Measurements from ENCODE around the gene ZFC3H1. TPM values are rescaled to one million over a fixed set of nuclear protein-coding genes. Genes with fewer than 3 reads are reported as not detected.

Gene ZFC3H1
- total RNA-seq, 1 experiment from 2014 or later: 37.1 TPM

DNA sequence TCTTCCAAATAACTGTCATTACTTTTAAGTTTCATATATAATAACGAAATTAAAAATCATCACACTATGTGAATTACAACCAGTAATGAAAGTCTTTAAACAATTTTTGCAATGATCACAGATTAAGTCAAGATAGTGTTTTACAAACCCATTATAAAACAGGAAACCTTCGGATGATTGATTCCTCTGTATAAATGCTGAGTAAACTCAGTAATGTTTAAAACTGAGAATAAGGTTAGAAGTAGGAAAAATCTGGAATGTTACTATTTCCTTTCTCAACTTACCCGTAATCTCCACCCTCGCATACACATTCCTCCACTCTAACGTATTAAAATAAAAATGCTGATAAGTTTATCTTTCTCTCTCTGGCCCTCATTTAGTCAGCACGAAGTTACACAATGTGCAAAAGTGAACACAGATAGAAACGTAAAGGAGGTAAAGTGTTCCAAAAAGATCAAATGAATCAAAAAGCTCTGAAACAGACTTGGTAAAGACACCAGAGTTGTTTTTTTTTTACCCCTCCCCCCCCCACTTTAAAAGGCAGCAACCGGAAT lies 1.6 kb downstream of the ZFC3H1 start:
- Histone ChIP-seq H3K27ac (ENCODE audit: low read depth, low read length) (no peak overlapping the region), H3K79me2 (ENCODE audit: insufficient read depth, low read length) (peaks cover 87% of the 10 kb centered on the region), H2AFZ (ENCODE audit: low read depth, low read length, poor library complexity, severe bottlenecking) (no peak overlapping the region), H3K9ac (ENCODE audit: low read length) (peak overlapping the region; percentile 87), H3K27me3 (ENCODE audit: insufficient read depth, low read length) (no peaks in the 10 kb centered on the region), H4K20me1 (ENCODE audit: insufficient read depth) (peaks cover 11% of the 10 kb centered on the region; the same call in 1 of the 2 replicates), H3K9me2 (ENCODE audit: insufficient read depth) (no peaks in the 10 kb centered on the region), H3K9me3 (ENCODE audit: control insufficient read depth in 1 of 2, insufficient read depth in 1 of 2, low read depth in 1 of 2, low read length in 2 of 2) (no peaks in the 10 kb centered on the region), H3K36me3 (ENCODE audit: control insufficient read depth in 1 of 2, insufficient read depth in 2 of 2, low read length in 2 of 2) (peaks cover 15 to 19% of the 10 kb centered on the region in 2 experiments), H3K4me2 (ENCODE audit: low read length) (peak overlapping the region; percentile 75), H3K4me3 (replicated peaks in 1 of 2; ENCODE audit: low read depth in 1 of 2, low read length in 2 of 2) (peak overlapping the region; percentile 81 to 97), H3K4me1 (ENCODE audit: control insufficient read depth in 1 of 2, insufficient read depth in 2 of 2, low read length in 2 of 2) (peaks cover 11 to 18% of the 10 kb centered on the region in 2 experiments)
- intact Hi-C loops (cut with micrococcal nuclease): loop anchor here (2.0 kb wide), 1 partner anchor 93 kb away; the partner anchor contains the start of gene RAB21
- TF ChIP-seq POLR2A (IDR thresholded peaks at IDR 0.05; ENCODE audit: borderline replicate concordance, extremely low read depth, insufficient read depth, insufficient read length) (no peak), EZH2phosphoT487 (IDR thresholded peaks at IDR 0.05; ENCODE audit: borderline replicate concordance) (no peak), SIN3A (IDR thresholded peaks at IDR 0.05; ENCODE audit: low read depth) (no peak), ELF1 (IDR thresholded peaks at IDR 0.05; ENCODE audit: borderline replicate concordance, low read depth) (no peak), FOSL1 (IDR thresholded peaks at IDR 0.05; ENCODE audit: low read depth) (no peak), YY1 (IDR thresholded peaks at IDR 0.05; ENCODE audit: extremely low read depth, insufficient replicate concordance, low read depth, low read length) (no peak), CBX3 (IDR thresholded peaks at IDR 0.05; ENCODE audit: low read depth) (no peak)
- TF ChIP-seq, protein P1, sequence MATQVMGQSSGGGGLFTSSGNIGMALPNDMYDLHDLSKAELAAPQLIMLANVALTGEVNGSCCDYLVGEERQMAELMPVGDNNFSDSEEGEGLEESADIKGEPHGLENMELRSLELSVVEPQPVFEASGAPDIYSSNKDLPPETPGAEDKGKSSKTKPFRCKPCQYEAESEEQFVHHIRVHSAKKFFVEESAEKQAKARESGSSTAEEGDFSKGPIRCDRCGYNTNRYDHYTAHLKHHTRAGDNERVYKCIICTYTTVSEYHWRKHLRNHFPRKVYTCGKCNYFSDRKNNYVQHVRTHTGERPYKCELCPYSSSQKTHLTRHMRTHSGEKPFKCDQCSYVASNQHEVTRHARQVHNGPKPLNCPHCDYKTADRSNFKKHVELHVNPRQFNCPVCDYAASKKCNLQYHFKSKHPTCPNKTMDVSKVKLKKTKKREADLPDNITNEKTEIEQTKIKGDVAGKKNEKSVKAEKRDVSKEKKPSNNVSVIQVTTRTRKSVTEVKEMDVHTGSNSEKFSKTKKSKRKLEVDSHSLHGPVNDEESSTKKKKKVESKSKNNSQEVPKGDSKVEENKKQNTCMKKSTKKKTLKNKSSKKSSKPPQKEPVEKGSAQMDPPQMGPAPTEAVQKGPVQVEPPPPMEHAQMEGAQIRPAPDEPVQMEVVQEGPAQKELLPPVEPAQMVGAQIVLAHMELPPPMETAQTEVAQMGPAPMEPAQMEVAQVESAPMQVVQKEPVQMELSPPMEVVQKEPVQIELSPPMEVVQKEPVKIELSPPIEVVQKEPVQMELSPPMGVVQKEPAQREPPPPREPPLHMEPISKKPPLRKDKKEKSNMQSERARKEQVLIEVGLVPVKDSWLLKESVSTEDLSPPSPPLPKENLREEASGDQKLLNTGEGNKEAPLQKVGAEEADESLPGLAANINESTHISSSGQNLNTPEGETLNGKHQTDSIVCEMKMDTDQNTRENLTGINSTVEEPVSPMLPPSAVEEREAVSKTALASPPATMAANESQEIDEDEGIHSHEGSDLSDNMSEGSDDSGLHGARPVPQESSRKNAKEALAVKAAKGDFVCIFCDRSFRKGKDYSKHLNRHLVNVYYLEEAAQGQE (IDR thresholded peaks at IDR 0.05; ENCODE audit: low read depth): no peak
- ChIA-PET POLR2A (interaction anchor here (1.6 kb wide), 1 partner anchor 80 kb away, joined by 5 read pairs; no protein-coding TSS in a partner anchor), CTCF (no interaction called here), RAD21 (ENCODE audit: low non-redundant PET in 1 of 2, low total read pairs in 2 of 2, uncharacterized antibody in 2 of 2, unreplicated experiment in 2 of 2) (no interaction called here)
- no TSS peak for BruUV-seq (replicated peaks)
- DNase-seq (ENCODE audit: low read depth, low spot score) (no peak), ATAC-seq (no peak)

All from HCT116 (cell line).